HG03571 (cell line): ENCODE results near the gene HS2ST1.

Source experiments
- ATAC-seq: cut with Tn5 transposase; IDR thresholded peaks from one replicate; pipeline ENCODE4 v1.9.1; 2021; ENCODE audit not compliant: unreplicated experiment

The HS2ST1 gene

GRCh38 chr1:87132284-87132870 is 217.9 kb downstream of the HS2ST1 start:
- no peak for ATAC-seq

GRCh38 chr1:87134061-87134460 is 219.6 kb downstream of the HS2ST1 start:
- ATAC-seq: no peak

- no peak for ATAC-seq
Observed at GRCh38 chr1:87134625-87135328, 220.3 kb downstream of the HS2ST1 start.

GRCh38 chr1:87135329-87135712 is 220.9 kb downstream of the HS2ST1 start:
- ATAC-seq: no peak

GRCh38 chr1:87136607-87137341 is 222.3 kb downstream of the HS2ST1 start:
- ATAC-seq: no peak

GRCh38 chr1:87137342-87137739 is 222.9 kb downstream of the HS2ST1 start:
- no peak for ATAC-seq

GRCh38 chr1:87140831-87141540 is 226.6 kb downstream of the HS2ST1 start:
- no peak for ATAC-seq

GRCh38 chr1:87141556-87141955 is 227.1 kb downstream of the HS2ST1 start:
- no peak for ATAC-seq

- ATAC-seq: no peak
Observed at GRCh38 chr1:87143413-87144135, 229.1 kb downstream of the HS2ST1 start.

- no peak for ATAC-seq
Observed at GRCh38 chr1:87144316-87144895, 230.0 kb downstream of the HS2ST1 start.

- ATAC-seq: no peak
Observed at GRCh38 chr1:87144981-87145380, 230.5 kb downstream of the HS2ST1 start.

- no peak for ATAC-seq
Observed at GRCh38 chr1:87146538-87146937, 232.1 kb downstream of the HS2ST1 start.

- ATAC-seq: no peak
Observed at GRCh38 chr1:87146986-87147385, 232.6 kb downstream of the HS2ST1 start.

GRCh38 chr1:87147851-87148250 is 233.4 kb downstream of the HS2ST1 start:
- ATAC-seq: no peak

GRCh38 chr1:87148661-87149060 is 234.2 kb downstream of the HS2ST1 start:
- no peak for ATAC-seq

- ATAC-seq: no peak
Observed at GRCh38 chr1:87149241-87150041, 235.0 kb downstream of the HS2ST1 start.

GRCh38 chr1:87150143-87150542 is 235.7 kb downstream of the HS2ST1 start:
- ATAC-seq: no peak

GRCh38 chr1:87151500-87152421 is 237.3 kb downstream of the HS2ST1 start:
- ATAC-seq: peak; percentile 72

- ATAC-seq: no peak
Observed at GRCh38 chr1:87154384-87154783, 239.9 kb downstream of the HS2ST1 start.
